ENCODE measurements around the gene BPIFB1.

Gene BPIFB1

DNA sequence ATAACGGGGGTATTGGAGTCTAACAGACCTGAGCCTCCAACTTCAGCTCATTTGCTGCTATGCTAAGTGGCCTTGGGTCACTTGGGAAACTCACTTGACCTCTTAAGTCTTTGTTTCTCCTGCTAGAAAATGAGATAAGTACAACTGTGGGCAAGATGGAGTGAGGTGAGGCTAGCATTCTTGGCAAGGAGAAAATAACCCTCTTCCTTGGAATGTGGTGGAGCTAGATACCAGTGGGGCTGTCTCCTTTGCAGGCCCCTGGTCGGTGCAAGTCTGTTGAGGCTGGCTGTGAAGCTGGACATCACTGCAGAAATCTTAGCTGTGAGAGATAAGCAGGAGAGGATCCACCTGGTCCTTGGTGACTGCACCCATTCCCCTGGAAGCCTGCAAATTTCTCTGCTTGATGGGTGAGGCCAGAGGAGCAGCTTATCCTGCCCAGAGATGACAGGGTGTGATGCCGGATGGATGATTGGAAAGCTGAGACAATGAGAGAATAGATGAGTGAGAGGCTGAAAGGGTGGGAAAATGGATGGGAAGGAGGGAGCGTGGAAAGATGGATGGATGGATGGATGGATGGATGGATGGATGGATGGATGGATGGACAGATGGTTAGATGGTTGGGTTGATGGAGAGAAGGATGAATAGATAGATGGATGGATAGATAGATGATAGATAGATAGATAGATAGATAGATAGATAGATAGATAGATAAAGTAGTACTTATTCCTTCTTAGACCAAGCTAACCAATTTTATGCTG lies 42.9 kb upstream of the BPIFB1 start:
- TF ChIP-seq CTCF (conservative IDR thresholded peaks at IDR 0.05; ENCODE audit: control insufficient read depth, insufficient read depth, low read depth, low read length), result no peak
- DNase-seq (ENCODE audit: low read depth), result no peak
- H3K4me3 ChIP-seq (ENCODE audit: control insufficient read depth, low read depth, low read length), result no peak overlapping the region

GRCh38 chr20:33240923-33241322 lies 42.1 kb upstream of the BPIFB1 start:
- no peak overlapping the region for H3K4me3 ChIP-seq (ENCODE audit: control insufficient read depth, low read depth, low read length)
- no peak for DNase-seq (ENCODE audit: low read depth)
- no peak for TF ChIP-seq CTCF (conservative IDR thresholded peaks at IDR 0.05; ENCODE audit: control insufficient read depth, insufficient read depth, low read depth, low read length)

DNA sequence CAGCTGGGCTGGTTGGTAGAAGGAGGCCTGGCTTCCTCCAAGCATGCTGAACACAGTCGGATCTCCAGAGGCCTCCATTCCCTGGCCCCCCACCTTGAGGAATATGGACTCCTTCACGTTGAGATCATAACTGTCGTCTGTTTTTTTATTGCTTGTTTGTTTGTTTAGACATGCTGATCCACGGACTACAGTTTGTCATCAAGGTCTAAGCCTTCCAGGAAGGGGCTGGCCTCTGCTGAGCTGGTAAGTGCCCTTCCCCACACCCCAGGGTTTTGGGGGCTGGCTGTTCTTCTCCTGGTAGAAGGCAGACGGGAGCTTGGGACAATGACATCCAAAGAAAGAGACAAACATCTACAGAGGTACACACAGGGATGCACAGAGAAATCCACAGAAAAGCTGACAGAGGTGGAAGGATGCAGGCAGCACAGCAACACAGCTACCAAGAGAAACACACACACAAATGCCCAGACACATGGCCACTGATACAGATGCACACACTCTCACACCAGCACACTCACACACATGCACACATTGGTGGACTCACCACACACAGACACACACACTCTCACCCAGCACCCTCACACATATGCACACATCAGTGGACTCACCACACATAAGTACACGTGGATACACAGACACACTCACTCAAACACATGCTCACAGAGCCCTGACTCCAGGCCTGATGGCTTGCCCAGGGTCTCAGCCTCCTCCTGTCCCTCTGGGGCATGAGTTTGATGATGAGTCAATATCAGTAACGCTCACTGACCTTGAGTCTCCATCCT lies 40.5 kb upstream of the BPIFB1 start:
- no peak for DNase-seq (ENCODE audit: low read depth)
- no peak for TF ChIP-seq CTCF (conservative IDR thresholded peaks at IDR 0.05; ENCODE audit: control insufficient read depth, insufficient read depth, low read depth, low read length)
- no peak overlapping the region for H3K4me3 ChIP-seq (ENCODE audit: control insufficient read depth, low read depth, low read length)

- no peak for TF ChIP-seq CTCF (conservative IDR thresholded peaks at IDR 0.05; ENCODE audit: control insufficient read depth, insufficient read depth, low read depth, low read length)
- no peak for DNase-seq (ENCODE audit: low read depth)
- no peak overlapping the region for H3K4me3 ChIP-seq (ENCODE audit: control insufficient read depth, low read depth, low read length)
Measured at GRCh38 chr20:33246077-33246476, 36.9 kb upstream of the BPIFB1 start.

DNA sequence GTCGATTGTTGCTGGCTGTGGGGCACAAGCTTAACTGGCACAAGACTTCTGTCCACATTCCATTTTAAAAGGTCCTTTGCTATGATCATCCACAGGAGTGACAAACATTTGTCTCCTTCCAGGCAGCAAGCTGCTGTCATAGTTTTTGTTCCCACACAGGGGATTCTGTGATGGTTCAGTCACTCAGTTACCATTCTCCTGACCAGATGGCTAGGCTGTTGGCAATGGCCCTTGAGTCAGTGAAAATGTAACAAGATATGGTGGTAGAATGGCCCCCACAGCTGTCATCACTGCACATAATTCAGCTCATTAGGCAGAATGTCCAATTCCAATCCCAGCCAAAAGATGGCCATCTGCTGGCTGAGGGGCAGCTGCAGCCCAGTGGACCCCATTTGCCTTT lies 33.6 kb upstream of the BPIFB1 start:
- no peak overlapping the region for H3K4me3 ChIP-seq (ENCODE audit: control insufficient read depth, low read depth, low read length)
- DNase-seq (ENCODE audit: low read depth), result no peak
- no peak for TF ChIP-seq CTCF (conservative IDR thresholded peaks at IDR 0.05; ENCODE audit: control insufficient read depth, insufficient read depth, low read depth, low read length)

DNA sequence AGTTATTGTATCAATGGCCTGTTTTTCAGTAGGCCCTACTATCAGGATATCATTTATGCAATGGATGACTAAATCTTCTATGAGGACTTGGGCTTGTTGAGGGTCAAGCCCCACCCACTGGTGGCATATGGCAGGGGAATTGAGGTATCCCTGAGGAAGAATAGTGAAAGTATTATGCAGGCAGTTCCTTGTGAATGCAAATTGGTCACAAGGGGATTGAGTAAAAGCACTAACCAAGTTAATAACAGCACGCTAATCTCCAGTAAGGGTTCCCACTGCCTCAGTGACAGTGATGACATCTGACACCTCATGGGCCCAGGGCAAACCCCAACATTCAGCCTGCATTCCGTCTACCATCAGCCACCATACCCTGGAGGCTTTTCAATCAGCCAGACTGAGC lies 32.3 kb upstream of the BPIFB1 start:
- H3K4me3 ChIP-seq (ENCODE audit: control insufficient read depth, low read depth, low read length), result no peak overlapping the region
- peak; percentile 3 for DNase-seq (ENCODE audit: low read depth)
- TF ChIP-seq CTCF (conservative IDR thresholded peaks at IDR 0.05; ENCODE audit: control insufficient read depth, insufficient read depth, low read depth, low read length), result no peak
